ENCODE measurements around the gene CCIN.

The CCIN gene

DNA sequence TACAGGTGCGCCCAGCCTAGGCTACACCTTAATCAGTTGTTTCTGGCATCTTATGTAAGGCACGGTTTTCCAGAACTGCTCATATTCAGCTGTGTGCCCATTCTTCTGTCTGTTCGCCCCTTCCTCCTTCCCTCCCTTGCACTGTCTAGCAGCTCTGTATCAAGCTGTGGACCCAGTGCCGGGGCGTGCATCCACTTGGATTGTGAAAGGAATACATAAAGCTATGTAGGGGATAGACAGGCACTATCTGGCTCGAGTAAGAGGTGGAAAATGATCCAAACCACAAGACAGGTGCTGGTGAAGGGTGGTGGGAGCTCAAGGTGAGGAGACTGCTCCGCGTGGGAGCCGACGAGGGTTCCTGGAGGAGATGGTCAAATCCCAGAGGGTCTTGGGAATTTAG lies 30.7 kb upstream of the CCIN start:
- Histone ChIP-seq H3K27ac (ENCODE audit: low read length) (no peak overlapping the region), H4K20me1 (ENCODE audit: insufficient read depth, low read length) (peaks cover 15% of the 10 kb centered on the region; the same call in 1 of the 2 replicates), H2AFZ (ENCODE audit: low read depth, low read length) (no peak overlapping the region), H3K4me1 (ENCODE audit: insufficient read depth, low read length) (peaks cover 41% of the 10 kb centered on the region), H3K36me3 (ENCODE audit: insufficient read depth, low read length) (no peaks in the 10 kb centered on the region), H3K4me2 (ENCODE audit: insufficient read depth, low read length) (no peak overlapping the region), H3K27me3 (ENCODE audit: insufficient read depth, low read length, poor library complexity) (peaks cover 32% of the 10 kb centered on the region), H3K9ac (ENCODE audit: low read depth, low read length) (no peak overlapping the region), H3K9me3 (ENCODE audit: insufficient read depth, low read length, severe bottlenecking) (no peaks in the 10 kb centered on the region), H3K4me3 (ENCODE audit: low read depth in 1 of 2, low read length in 2 of 2) (no peak overlapping the region), H3K79me2 (ENCODE audit: insufficient read depth, low read length) (no peaks in the 10 kb centered on the region)
- ATAC-seq (ENCODE audit: insufficient read depth, low read depth) (no peak), DNase-seq (no peak)
- TF ChIP-seq, protein P1, sequence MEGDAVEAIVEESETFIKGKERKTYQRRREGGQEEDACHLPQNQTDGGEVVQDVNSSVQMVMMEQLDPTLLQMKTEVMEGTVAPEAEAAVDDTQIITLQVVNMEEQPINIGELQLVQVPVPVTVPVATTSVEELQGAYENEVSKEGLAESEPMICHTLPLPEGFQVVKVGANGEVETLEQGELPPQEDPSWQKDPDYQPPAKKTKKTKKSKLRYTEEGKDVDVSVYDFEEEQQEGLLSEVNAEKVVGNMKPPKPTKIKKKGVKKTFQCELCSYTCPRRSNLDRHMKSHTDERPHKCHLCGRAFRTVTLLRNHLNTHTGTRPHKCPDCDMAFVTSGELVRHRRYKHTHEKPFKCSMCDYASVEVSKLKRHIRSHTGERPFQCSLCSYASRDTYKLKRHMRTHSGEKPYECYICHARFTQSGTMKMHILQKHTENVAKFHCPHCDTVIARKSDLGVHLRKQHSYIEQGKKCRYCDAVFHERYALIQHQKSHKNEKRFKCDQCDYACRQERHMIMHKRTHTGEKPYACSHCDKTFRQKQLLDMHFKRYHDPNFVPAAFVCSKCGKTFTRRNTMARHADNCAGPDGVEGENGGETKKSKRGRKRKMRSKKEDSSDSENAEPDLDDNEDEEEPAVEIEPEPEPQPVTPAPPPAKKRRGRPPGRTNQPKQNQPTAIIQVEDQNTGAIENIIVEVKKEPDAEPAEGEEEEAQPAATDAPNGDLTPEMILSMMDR (IDR thresholded peaks at IDR 0.05; ENCODE audit: borderline replicate concordance, extremely low read depth, low read length, poor library complexity, severe bottlenecking), result no peak
- no peak for TF ChIP-seq EZH2 (IDR thresholded peaks at IDR 0.05; ENCODE audit: borderline replicate concordance, low read depth, low read length, severe bottlenecking)

DNA sequence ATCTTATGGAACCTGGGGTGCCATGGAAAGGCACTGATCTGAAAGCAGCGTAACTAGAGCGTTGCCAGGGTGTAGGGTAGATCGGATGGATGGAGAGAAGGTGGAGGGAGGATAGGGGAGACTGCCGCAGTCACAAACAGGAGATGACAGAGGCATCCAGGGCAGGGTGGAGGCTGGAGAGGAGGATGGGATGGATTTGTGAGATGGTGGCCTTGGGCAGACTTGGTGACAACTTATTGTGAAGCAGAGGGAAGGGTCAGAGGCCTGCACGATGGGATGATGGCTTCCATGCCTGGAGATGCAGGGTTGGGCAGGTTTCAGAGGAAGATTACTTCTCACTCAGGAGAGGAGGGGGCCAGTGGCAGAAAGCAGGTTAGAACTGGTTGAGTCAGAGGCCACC lies 30.3 kb upstream of the CCIN start:
- Histone ChIP-seq H2AFZ (ENCODE audit: low read depth, low read length) (no peak overlapping the region), H4K20me1 (ENCODE audit: insufficient read depth, low read length) (peaks cover 15% of the 10 kb centered on the region; the same call in 1 of the 2 replicates), H3K79me2 (ENCODE audit: insufficient read depth, low read length) (no peaks in the 10 kb centered on the region), H3K36me3 (ENCODE audit: insufficient read depth, low read length) (no peaks in the 10 kb centered on the region), H3K9ac (ENCODE audit: low read depth, low read length) (no peak overlapping the region), H3K4me1 (ENCODE audit: insufficient read depth, low read length) (peaks cover 41% of the 10 kb centered on the region), H3K9me3 (ENCODE audit: insufficient read depth, low read length, severe bottlenecking) (no peaks in the 10 kb centered on the region), H3K27ac (ENCODE audit: low read length) (no peak overlapping the region), H3K27me3 (ENCODE audit: insufficient read depth, low read length, poor library complexity) (peaks cover 32% of the 10 kb centered on the region), H3K4me3 (ENCODE audit: low read depth in 1 of 2, low read length in 2 of 2) (no peak overlapping the region), H3K4me2 (ENCODE audit: insufficient read depth, low read length) (no peak overlapping the region)
- DNase-seq (no peak), ATAC-seq (ENCODE audit: insufficient read depth, low read depth) (no peak)
- TF ChIP-seq, protein P1 (IDR thresholded peaks at IDR 0.05; ENCODE audit: borderline replicate concordance, extremely low read depth, low read length, poor library complexity, severe bottlenecking), result no peak
- TF ChIP-seq EZH2 (IDR thresholded peaks at IDR 0.05; ENCODE audit: borderline replicate concordance, low read depth, low read length, severe bottlenecking), result no peak

DNA sequence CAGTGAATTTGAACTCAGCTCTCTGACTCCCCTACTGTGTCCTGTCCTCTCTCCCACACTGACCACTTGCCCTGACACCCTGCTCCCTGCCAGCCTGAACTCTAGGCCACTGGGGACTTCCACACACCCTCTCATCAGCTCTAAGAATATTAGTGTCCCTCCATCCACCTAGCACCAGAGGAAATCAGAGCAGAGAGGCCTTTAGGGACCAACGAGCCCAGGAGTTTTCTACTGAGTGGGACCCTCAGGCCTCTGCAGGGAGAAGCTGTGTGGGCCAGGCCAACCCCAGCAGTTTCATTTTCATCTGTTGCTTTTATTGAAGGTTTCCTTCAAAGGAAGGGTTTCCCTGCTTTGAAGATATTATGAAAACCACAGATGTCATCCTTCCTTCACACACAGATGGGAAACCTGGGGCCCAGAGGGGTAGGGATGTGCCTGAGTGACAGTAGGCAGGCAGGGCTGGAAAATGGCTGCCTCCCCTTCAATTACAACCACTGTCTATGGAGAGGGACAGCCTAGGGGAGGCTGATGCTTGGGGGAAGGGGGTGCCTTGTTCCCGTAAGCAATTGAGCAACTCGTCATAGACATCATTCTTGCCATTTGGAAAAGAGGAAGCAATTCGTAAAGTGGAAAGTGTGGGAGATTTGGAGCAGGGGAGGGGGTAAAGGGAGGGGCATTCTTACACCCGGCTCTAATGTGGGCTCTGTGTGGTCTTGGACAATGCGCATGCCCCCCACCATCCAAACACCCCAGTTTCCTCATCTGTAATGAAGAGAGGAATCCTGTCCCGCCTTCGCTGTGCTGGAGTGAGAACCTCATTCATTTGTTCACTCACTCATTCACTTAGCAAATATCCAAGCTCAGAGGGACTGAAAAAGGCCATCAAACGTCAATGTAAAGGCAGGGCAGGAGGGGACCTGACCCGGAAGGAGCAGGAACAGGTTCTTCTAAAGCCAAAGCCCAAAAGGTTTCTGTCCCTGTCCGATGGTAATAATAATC lies 28.8 kb upstream of the CCIN start:
- Histone ChIP-seq H3K27me3 (ENCODE audit: insufficient read depth, low read length, poor library complexity) (peaks cover 25% of the 10 kb centered on the region), H3K9me3 (ENCODE audit: insufficient read depth, low read length, severe bottlenecking) (no peaks in the 10 kb centered on the region), H3K9ac (ENCODE audit: low read depth, low read length) (no peak overlapping the region), H2AFZ (ENCODE audit: low read depth, low read length) (no peak overlapping the region), H3K4me2 (ENCODE audit: insufficient read depth, low read length) (peak overlapping the region; percentile 40), H3K36me3 (ENCODE audit: insufficient read depth, low read length) (no peaks in the 10 kb centered on the region), H3K4me1 (ENCODE audit: insufficient read depth, low read length) (peaks cover 41% of the 10 kb centered on the region), H4K20me1 (ENCODE audit: insufficient read depth, low read length) (peaks cover 15% of the 10 kb centered on the region; the same call in 1 of the 2 replicates), H3K79me2 (ENCODE audit: insufficient read depth, low read length) (no peaks in the 10 kb centered on the region), H3K27ac (ENCODE audit: low read length) (peak overlapping the region; percentile 5; the same call in 1 of the 2 replicates), H3K4me3 (ENCODE audit: low read depth in 1 of 2, low read length in 2 of 2) (no peak overlapping the region)
- TF ChIP-seq, protein P1 (IDR thresholded peaks at IDR 0.05; ENCODE audit: borderline replicate concordance, extremely low read depth, low read length, poor library complexity, severe bottlenecking), result no peak
- no peak for TF ChIP-seq EZH2 (IDR thresholded peaks at IDR 0.05; ENCODE audit: borderline replicate concordance, low read depth, low read length, severe bottlenecking)
- DNase-seq, result peak; percentile 84
- peak; percentile 80 for ATAC-seq (ENCODE audit: insufficient read depth, low read depth)

All from DND-41 (cell line).